Activated naive CD4-positive, alpha-beta T cell treated with anti-CD3 and anti-CD28 coated beads, Interleukin-2, amount 50 U/mL, for 72 hours (primary cell): ENCODE results near the gene ZFPM1. TPM values are rescaled to one million over a fixed set of nuclear protein-coding genes. Genes with fewer than 3 reads are reported as not detected.

Experiments used
- ATAC-seq, 2 donors: fragments of 150-1000 bp; cut with Tn5 transposase; 2 replicates each; pipeline ENCODE4 v1.10.0; 2021; ENCODE audit warnings: mild to moderate bottlenecking in 2 of 2, moderate library complexity in 2 of 2
- DNase-seq, 2 donors: peaks; one replicate each; pipeline ENCODE4 v3.0.0; 2021 to 2022; ENCODE audit warnings: low spot score in 2 of 2
- H3K27ac Mint-ChIP-seq, 2 donors: one replicate each; pipeline ENCODE4 v1.8.0; 2022; ENCODE audit warnings: mild to moderate bottlenecking in 2 of 2, mixed read lengths in 2 of 2
- H3K36me3 Mint-ChIP-seq, 2 donors: one replicate each; pipeline ENCODE4 v1.8.0; 2022; ENCODE audit warnings: mixed read lengths in 2 of 2
- H3K9me3 Mint-ChIP-seq, 2 donors: one replicate each; pipeline ENCODE4 v1.8.0; 2022; ENCODE audit warnings: mixed read lengths in 2 of 2
- total RNA-seq, 2 donors: library from RNA; stranded (reverse); gene quantifications; one replicate each; pipeline ENCODE4 v1.2.3, GENCODE V29; 2022

The ZFPM1 gene
- total RNA-seq, 2 donors from 2014 or later: 15.5 to 25.1 TPM

- ATAC-seq (no peak), DNase-seq (no peak)
- Mint-ChIP-seq H3K36me3 (peaks cover 0 to under 1% of the 10 kb centered on the region in 2 donors), H3K27ac (peak overlapping the region; percentile 81 to 86), H3K9me3 (no peaks in the 10 kb centered on the region)
These were observed 84.1 kb downstream of the ZFPM1 start for GRCh38 chr16:88536971-88537751.

GRCh38 chr16:88537859-88538258 lies 84.8 kb downstream of the ZFPM1 start:
- H3K36me3 Mint-ChIP-seq: peaks cover 0 to 8% of the 10 kb centered on the region in 2 donors
- DNase-seq (peak in 1 of 2 donors; percentile 2), ATAC-seq (no peak)
- H3K9me3 Mint-ChIP-seq: no peaks in the 10 kb centered on the region
- H3K27ac Mint-ChIP-seq: peak overlapping the region; percentile 81 to 86

GRCh38 chr16:88538366-88539060 lies 85.4 kb downstream of the ZFPM1 start:
- peak overlapping the region; percentile 81 to 86 for H3K27ac Mint-ChIP-seq
- H3K9me3 Mint-ChIP-seq: peaks cover 3 to 4% of the 10 kb centered on the region in 2 donors
- DNase-seq (no peak), ATAC-seq (no peak)
- peaks cover 4 to 14% of the 10 kb centered on the region in 2 donors for H3K36me3 Mint-ChIP-seq

- peak in 1 of 2 donors; percentile 18 for ATAC-seq
- Mint-ChIP-seq H3K36me3 (peaks cover 8 to 18% of the 10 kb centered on the region in 2 donors), H3K27ac (peak overlapping the region in 1 of 2 donors; percentile 81), H3K9me3 (peaks cover 6 to 7% of the 10 kb centered on the region in 2 donors)
- DNase-seq: no peak
These were observed 86.2 kb downstream of the ZFPM1 start for GRCh38 chr16:88539261-88539651.

GRCh38 chr16:88539652-88540345 lies 86.7 kb downstream of the ZFPM1 start:
- Mint-ChIP-seq H3K9me3 (peaks cover 6 to 7% of the 10 kb centered on the region in 2 donors), H3K36me3 (peaks cover 8 to 18% of the 10 kb centered on the region in 2 donors), H3K27ac (peak overlapping the region; percentile 29 to 81)
- ATAC-seq: peak in 1 of 2 donors; percentile 25
- DNase-seq: peak in 1 of 2 donors; percentile 3

- Mint-ChIP-seq H3K9me3 (peaks cover 6 to 8% of the 10 kb centered on the region in 2 donors), H3K36me3 (peaks cover 8 to 22% of the 10 kb centered on the region in 2 donors)
- ATAC-seq: peak in 1 of 2 donors; percentile 7
These were observed 87.4 kb downstream of the ZFPM1 start for GRCh38 chr16:88540346-88540977.

GRCh38 chr16:88541831-88542616 lies 88.9 kb downstream of the ZFPM1 start:
- Mint-ChIP-seq H3K9me3 (peaks cover 6 to 10% of the 10 kb centered on the region in 2 donors), H3K36me3 (peaks cover 8 to 26% of the 10 kb centered on the region in 2 donors), H3K27ac (no peak overlapping the region)
- DNase-seq (no peak), ATAC-seq (no peak)

More at GRCh38 chr16:88540346-88540977, 87.4 kb downstream of the ZFPM1 start:
- H3K27ac Mint-ChIP-seq: no peak overlapping the region
- peak in 1 of 2 donors; percentile 2 for DNase-seq

- Mint-ChIP-seq H3K36me3 (peaks cover 8 to 26% of the 10 kb centered on the region in 2 donors), H3K27ac (no peak overlapping the region)
These were observed 90.2 kb downstream of the ZFPM1 start for GRCh38 chr16:88543230-88543813.

GRCh38 chr16:88545781-88546180 lies 92.7 kb downstream of the ZFPM1 start:
- Mint-ChIP-seq H3K27ac (no peak overlapping the region), H3K9me3 (peaks cover 6 to 10% of the 10 kb centered on the region in 2 donors), H3K36me3 (peaks cover 8 to 26% of the 10 kb centered on the region in 2 donors)
- no peak for DNase-seq
- ATAC-seq: no peak

More at GRCh38 chr16:88543230-88543813, 90.2 kb downstream of the ZFPM1 start:
- peaks cover 6 to 10% of the 10 kb centered on the region in 2 donors for H3K9me3 Mint-ChIP-seq
- ATAC-seq (no peak), DNase-seq (no peak)

GRCh38 chr16:88548131-88548874 lies 95.2 kb downstream of the ZFPM1 start:
- DNase-seq: no peak
- H3K27ac Mint-ChIP-seq: no peak overlapping the region
- peak in 1 of 2 donors; percentile 18 for ATAC-seq
- H3K36me3 Mint-ChIP-seq: peaks cover 6 to 14% of the 10 kb centered on the region in 2 donors
- H3K9me3 Mint-ChIP-seq: peaks cover 5 to 9% of the 10 kb centered on the region in 2 donors

- no peak for ATAC-seq
- H3K27ac Mint-ChIP-seq: no peak overlapping the region
- H3K9me3 Mint-ChIP-seq: peaks cover 0 to 4% of the 10 kb centered on the region in 2 donors
- DNase-seq: no peak
- H3K36me3 Mint-ChIP-seq: peaks cover 0 to 8% of the 10 kb centered on the region in 2 donors
These were observed 95.9 kb downstream of the ZFPM1 start for GRCh38 chr16:88548985-88549384.

- Mint-ChIP-seq H3K36me3 (peaks cover 0 to 8% of the 10 kb centered on the region in 2 donors), H3K27ac (no peak overlapping the region), H3K9me3 (peaks cover 0 to 4% of the 10 kb centered on the region in 2 donors)
- DNase-seq: no peak
- no peak for ATAC-seq
These were observed 96.7 kb downstream of the ZFPM1 start for GRCh38 chr16:88549671-88550245.

GRCh38 chr16:88550246-88550661 lies 97.2 kb downstream of the ZFPM1 start:
- Mint-ChIP-seq H3K27ac (no peak overlapping the region), H3K36me3 (peaks cover 0 to 6% of the 10 kb centered on the region in 2 donors), H3K9me3 (peaks cover 0 to 4% of the 10 kb centered on the region in 2 donors)
- no peak for ATAC-seq
- no peak for DNase-seq

- Mint-ChIP-seq H3K36me3 (peaks cover 0 to 6% of the 10 kb centered on the region in 2 donors), H3K9me3 (peaks cover 0 to 5% of the 10 kb centered on the region in 2 donors), H3K27ac (no peak overlapping the region)
- ATAC-seq (no peak), DNase-seq (no peak)
These were observed 99.1 kb downstream of the ZFPM1 start for GRCh38 chr16:88552166-88552565.
